ENCODE results near the gene MAGEA12. TPM values are rescaled to one million over a fixed set of nuclear protein-coding genes. Genes with fewer than 3 reads are reported as not detected.
"Not testable (repeated sequence)": the region's sequence is repeated elsewhere in the genome, so short reads cannot be mapped to it uniquely, and the experiment has no call there.

The MAGEA12 gene
- total RNA-seq, 4 donors from 2014 or later = not detected

DNA sequence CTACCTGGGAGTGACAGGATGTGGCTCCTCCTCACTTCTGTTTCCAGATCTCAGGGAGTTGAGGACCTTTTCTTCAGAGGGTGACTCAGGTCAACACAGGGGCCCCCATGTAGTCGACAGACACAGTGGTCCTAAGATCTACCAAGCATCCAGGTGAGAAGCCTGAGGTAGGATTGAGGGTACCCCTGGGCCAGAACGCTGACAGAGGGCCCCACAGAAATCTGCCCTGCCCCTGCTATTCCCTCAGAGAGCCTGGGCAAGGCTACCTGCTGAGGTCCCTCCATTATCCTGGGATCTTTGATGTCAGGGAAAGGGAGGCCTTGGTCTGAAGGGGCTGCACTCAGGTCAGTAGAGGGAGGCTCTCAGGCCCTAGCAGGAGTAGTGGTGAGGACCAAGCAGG is 1.5 kb downstream of the MAGEA12 start:
- TF ChIP-seq, protein P1, sequence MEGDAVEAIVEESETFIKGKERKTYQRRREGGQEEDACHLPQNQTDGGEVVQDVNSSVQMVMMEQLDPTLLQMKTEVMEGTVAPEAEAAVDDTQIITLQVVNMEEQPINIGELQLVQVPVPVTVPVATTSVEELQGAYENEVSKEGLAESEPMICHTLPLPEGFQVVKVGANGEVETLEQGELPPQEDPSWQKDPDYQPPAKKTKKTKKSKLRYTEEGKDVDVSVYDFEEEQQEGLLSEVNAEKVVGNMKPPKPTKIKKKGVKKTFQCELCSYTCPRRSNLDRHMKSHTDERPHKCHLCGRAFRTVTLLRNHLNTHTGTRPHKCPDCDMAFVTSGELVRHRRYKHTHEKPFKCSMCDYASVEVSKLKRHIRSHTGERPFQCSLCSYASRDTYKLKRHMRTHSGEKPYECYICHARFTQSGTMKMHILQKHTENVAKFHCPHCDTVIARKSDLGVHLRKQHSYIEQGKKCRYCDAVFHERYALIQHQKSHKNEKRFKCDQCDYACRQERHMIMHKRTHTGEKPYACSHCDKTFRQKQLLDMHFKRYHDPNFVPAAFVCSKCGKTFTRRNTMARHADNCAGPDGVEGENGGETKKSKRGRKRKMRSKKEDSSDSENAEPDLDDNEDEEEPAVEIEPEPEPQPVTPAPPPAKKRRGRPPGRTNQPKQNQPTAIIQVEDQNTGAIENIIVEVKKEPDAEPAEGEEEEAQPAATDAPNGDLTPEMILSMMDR (IDR thresholded peaks at IDR 0.05) = no peak
- ATAC-seq (ENCODE audit: low FRiP score) (no peak), DNase-seq (ENCODE audit: low spot score) (no peak)

DNA sequence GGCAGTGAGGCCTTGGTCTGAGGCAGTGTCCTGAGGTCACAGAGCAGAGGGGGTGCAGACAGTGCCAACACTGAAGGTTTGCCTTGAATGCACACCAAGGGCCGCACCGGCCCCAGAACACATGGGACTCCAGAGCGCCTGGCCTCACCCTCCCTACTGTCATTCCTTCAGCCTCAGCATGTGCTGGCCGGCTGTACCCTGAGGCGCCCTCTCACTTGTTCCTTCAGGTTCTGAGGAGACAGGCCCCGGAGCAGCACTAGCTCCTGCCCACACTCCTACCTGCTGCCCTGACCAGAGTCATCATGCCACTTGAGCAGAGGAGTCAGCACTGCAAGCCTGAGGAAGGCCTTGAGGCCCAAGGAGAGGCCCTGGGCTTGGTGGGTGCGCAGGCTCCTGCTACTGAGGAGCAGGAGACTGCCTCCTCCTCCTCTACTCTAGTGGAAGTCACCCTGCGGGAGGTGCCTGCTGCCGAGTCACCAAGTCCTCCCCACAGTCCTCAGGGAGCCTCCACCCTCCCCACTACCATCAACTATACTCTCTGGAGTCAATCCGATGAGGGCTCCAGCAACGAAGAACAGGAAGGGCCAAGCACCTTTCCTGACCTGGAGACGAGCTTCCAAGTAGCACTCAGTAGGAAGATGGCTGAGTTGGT is 2.4 kb downstream of the MAGEA12 start:
- DNase-seq (ENCODE audit: low spot score) = no peak
- no peak for ATAC-seq (ENCODE audit: low FRiP score)
- TF ChIP-seq, protein P1 (IDR thresholded peaks at IDR 0.05) = no peak

DNA sequence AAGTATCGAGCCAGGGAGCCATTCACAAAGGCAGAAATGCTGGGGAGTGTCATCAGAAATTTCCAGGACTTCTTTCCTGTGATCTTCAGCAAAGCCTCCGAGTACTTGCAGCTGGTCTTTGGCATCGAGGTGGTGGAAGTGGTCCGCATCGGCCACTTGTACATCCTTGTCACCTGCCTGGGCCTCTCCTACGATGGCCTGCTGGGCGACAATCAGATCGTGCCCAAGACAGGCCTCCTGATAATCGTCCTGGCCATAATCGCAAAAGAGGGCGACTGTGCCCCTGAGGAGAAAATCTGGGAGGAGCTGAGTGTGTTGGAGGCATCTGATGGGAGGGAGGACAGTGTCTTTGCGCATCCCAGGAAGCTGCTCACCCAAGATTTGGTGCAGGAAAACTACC is 3.0 kb downstream of the MAGEA12 start:
- ATAC-seq (ENCODE audit: low FRiP score); DNase-seq (ENCODE audit: low spot score): not testable (repeated sequence)

DNA sequence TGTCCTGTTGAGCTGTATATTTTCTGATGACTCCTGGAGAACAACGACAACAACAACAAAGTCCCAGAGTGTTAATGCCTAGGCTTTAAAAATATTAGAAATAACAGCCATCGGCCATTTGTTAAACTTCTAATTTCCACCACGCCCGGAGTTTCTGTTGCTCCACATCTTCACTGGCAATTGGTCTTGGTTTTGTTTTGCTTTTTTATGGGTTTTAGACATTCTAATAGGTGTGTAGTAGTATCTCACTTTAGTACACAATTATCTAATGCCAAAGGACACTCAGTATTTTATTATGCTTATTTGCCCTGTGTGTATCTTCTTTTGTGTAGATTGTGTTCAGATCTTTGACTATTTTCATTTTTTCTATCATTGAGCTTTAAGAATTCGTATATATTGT is 5.0 kb downstream of the MAGEA12 start:
- no peak for ATAC-seq (ENCODE audit: low FRiP score)
- TF ChIP-seq, protein P1 (IDR thresholded peaks at IDR 0.05) = no peak
- DNase-seq (ENCODE audit: low spot score) = no peak

DNA sequence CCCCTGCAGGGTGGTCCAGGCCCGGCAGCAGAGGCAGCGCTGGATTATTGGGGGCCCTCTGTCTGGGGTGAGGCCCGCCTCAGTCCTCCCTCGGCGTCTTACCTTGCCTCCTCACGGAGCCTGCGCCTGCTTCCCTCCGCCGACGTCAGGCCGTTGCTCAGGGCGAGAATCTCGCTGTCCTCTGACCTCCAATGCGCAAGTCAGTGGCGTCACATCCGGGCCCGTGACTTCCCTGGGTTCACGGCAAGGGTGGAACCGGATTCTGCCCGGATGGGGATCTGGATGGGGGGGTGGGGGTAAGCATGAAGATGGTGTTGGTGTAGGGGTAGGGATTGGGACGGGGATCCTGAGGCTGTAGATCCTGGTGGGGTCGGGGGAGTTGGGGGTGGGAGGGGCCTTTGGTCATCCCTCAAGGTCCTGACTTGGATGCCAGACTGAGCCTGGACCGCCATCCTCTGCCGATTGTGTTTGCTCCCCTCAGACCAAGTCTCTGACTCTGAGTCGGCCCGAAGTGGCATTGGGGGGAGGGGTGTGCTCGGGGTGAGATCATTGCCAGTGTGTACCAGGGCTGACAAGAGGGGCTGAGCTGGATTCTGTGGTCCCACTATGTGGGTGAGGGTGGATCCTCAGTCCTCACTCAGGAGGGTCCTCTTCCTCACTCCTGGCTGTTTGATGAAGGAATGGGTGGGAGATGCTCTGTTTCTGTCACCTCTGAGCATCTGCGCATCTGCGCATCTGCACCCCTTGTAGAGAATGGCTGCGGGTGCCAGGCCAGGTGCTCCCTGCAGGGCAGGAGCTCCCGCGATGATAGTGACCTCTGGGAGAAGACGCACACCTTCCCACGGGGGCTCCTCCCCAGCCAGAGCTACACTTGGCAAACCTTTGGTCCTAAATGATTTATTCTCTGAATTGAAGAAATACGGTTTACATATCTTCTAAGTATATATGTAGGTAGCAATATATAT is 20.4 kb downstream of the MAGEA12 start, which contains the start of gene MAGEA2:
Gene MAGEA2, minus strand, starts transcription at position 157 of the 965 bp plus-strand sequence. CDS start 2,479 bp downstream, outside the sequence.
- not testable (repeated sequence) for ATAC-seq (ENCODE audit: low FRiP score)

DNA sequence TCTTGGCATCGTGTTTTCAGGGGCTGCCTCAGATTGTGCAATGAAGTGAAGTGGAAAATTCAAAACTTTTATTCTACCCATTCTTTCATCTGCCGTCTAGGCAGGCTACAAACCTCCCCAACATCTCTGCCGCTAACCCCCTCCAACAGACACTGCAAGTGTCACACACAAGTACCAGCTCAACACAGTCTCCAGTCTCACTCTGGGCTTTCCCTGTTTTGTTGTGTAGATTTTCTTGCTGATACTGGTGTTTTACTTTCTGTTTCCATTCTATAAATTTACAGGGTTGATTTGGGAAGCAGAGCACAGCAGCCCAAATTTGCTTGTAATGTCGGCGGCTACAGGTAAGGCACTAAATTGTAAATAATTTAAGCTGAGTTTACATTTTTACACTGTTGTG is 21.3 kb downstream of the MAGEA12 start:
- not testable (repeated sequence) for ATAC-seq (ENCODE audit: low FRiP score); DNase-seq (ENCODE audit: low spot score)

More for the DNA sequence above, 20.4 kb downstream of the MAGEA12 start, which contains the start of gene MAGEA2:
- not testable (repeated sequence) for DNase-seq (ENCODE audit: low spot score)

DNA sequence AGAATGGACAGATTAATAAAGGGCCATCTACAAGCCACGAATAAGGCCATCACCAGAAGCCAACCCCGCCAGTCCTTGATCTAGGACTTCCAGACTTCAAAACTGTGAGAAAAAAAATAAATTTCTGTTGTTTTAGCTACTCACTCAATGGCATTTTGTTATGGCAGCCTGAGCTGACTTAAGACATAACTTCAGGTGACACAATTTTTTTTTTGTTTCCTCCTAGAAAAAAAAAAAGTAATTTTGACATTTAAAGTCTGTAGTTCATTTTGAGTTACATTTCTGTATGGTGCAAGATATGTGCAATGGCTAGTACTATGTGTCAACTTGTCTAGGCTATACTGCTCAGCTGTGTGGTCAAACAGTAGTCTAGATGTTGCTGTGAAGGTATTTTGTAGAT is 25.4 kb downstream of the MAGEA12 start, which contains the start of gene CSAG3:
Gene CSAG3, plus strand, starts transcription at position 301 of the 400 bp plus-strand sequence.
- not testable (repeated sequence) for ATAC-seq (ENCODE audit: low FRiP score); DNase-seq (ENCODE audit: low spot score)

DNA sequence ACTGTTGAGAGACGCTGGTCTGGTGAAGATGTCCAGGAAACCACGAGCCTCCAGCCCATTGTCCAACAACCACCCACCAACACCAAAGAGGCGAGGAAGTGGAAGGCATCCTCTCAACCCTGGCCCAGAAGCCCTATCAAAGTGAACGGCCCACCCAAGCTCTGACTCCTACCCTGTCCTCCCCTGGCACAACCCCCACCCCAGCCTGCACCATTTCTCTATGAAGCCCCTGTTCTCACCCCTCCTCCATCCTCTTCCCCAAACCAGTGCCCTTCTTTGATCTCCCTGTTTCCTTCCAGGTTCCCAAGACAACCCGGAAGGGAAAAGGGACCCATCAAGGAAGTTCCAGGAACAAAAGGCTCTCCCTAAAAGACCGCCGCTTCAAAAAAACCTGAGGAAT is 26.0 kb downstream of the MAGEA12 start:
- DNase-seq (ENCODE audit: low spot score); ATAC-seq (ENCODE audit: low FRiP score): not testable (repeated sequence)

DNA sequence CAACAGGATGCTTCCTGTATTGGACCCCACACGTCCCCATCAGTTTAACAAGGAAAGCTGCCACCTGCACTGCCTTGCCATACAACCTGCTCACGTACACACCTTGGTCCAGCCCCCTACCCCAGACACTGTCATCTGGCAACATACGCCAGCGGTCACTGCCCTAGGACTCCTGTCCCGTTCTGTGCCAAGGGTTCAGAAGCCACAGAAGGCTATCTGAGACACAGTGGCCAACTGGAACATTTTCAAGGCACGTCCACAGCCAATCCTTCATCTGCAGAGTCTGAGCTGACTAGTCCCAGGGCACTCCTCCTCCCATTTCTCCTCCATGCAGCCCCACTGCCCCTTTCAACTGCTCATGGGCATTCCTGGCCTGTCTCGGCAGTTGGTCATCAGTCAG is 28.0 kb downstream of the MAGEA12 start:
- not testable (repeated sequence) for ATAC-seq (ENCODE audit: low FRiP score); DNase-seq (ENCODE audit: low spot score)

DNA sequence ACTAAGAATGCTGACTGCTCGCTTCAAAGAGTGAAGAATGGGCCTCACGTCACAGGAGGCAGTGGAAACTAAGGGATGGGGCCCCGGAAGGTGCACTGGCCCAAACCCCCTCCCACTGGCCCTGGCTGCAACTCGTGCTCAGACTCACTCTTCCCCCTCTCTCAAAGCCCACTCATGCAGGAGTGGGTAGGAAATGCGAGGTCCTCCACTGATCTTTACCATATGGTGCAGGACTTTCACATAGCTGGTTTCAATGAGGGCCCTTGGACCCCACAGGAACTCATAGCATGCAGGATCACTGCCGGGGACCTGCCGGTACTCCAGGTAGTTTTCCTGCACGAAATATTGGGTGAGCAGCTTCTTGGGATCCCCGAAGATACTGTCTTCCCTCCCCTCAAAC is 33.0 kb downstream of the MAGEA12 start:
- not testable (repeated sequence) for DNase-seq (ENCODE audit: low spot score); ATAC-seq (ENCODE audit: low FRiP score)

DNA sequence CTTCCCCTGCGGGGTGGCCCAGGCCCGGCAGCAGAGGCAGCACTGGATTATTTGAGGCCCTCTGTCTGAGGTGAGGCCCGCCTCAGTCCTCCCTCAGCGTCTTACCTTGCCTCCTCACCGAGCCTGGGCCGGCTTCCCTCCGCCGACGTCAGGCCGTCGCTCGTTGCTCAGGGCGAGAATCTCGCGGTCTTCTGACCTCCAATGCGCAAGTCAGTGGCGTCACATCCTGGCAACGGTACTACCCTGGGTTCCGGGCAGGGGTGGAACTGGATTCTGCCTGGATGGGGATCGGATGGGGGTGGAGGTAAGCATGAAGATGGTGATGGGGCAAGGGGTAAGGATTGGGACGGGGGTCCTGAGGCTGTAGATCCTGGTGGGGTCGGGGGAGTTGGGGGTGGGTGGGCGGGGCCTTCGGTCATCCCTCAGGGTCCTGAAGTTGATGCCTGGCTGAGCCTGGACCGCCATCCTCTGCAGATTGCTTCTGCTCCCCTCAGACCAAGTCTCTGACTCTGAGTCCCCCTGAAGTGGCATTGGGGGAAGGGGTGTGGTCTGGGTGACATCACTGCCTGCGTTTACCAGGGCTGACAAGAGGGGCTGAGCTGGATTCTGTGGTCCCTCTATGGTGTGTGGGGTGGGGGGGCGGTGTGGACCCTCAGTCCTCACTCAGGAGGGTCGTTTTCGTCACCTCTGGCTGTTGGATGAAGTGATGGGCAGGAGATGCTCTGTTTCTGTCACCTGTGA is 36.2 kb downstream of the MAGEA12 start, which contains the start of gene MAGEA6:
Gene MAGEA6, minus strand, starts transcription at position 141 of the 741 bp plus-strand sequence. CDS start 2,039 bp downstream, outside the sequence.
- ATAC-seq (ENCODE audit: low FRiP score); DNase-seq (ENCODE audit: low spot score): not testable (repeated sequence)

DNA sequence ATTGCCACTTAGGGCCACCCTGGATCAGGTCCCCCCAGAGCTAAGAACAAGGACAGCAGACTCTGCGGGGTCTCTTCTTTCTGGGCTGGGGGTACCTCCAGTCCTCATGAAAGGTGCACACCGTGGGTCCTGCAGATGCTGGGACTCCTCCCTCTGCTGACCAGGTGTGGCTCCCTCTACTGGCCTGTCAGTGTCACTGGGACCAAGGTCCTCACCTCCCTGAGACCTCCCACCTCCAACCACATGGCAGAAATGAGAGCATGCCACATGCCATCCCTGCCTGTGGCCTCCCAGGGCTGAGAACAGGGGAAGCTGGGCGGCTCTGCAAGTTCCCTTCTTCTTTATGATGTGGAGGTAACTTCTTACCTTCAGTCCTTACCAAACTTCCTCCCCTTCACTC is 53.5 kb downstream of the MAGEA12 start:
- not testable (repeated sequence) for DNase-seq (ENCODE audit: low spot score); ATAC-seq (ENCODE audit: low FRiP score)
